IPS DF 6.9 (cell line): ENCODE measurements around the gene SLC7A6OS.

Source experiments
- DNase-seq: peaks from one replicate; pipeline ENCODE4 v3.0.0-alpha.2; 2013; ENCODE audit warnings: low read depth, low spot score
- H3K27ac ChIP-seq: one replicate; pipeline ENCODE4 v1.5.1; 2013; ENCODE audit warnings: low read length, control low read depth
- H3K27me3 ChIP-seq: 2 replicates; pipeline ENCODE4 v1.6.1; 2013; ENCODE audit warnings: mild to moderate bottlenecking, low read length; ENCODE audit not compliant: control insufficient read depth, insufficient read depth
- H3K36me3 ChIP-seq: 2 replicates; pipeline ENCODE4 v1.6.1; 2013; ENCODE audit warnings: low read length; ENCODE audit not compliant: control insufficient read depth, insufficient read depth
- H3K4me1 ChIP-seq: 2 replicates; pipeline ENCODE4 v1.6.1; 2013; ENCODE audit warnings: low read length; ENCODE audit not compliant: control insufficient read depth, insufficient read depth
- H3K4me3 ChIP-seq: 2 replicates; pipeline ENCODE4 v1.5.1; 2013; ENCODE audit warnings: mild to moderate bottlenecking, low read length
- H3K9me3 ChIP-seq: 2 replicates; pipeline ENCODE4 v1.6.1; 2013; ENCODE audit warnings: low read length, inconsistent platforms; ENCODE audit not compliant: control insufficient read depth, insufficient read depth
- WGBS: extraction: QIAGEN DNeasy Blood & Tissue Kit; methylation state at CpG from one replicate; pipeline ENCODE4 v1.1.7; 2013; ENCODE audit warnings: mixed read lengths, missing lambda C conversion rate; ENCODE audit not compliant: insufficient read length, insufficient coverage; 5-methylcytosine and 5-hydroxymethylcytosine counted together

Gene SLC7A6OS

GRCh38 chr16:68250951-68251350 lies 59.8 kb downstream of the SLC7A6OS start:
- Histone ChIP-seq H3K36me3 (no peaks in the 10 kb centered on the region), H3K4me1 (no peaks in the 10 kb centered on the region)

DNA sequence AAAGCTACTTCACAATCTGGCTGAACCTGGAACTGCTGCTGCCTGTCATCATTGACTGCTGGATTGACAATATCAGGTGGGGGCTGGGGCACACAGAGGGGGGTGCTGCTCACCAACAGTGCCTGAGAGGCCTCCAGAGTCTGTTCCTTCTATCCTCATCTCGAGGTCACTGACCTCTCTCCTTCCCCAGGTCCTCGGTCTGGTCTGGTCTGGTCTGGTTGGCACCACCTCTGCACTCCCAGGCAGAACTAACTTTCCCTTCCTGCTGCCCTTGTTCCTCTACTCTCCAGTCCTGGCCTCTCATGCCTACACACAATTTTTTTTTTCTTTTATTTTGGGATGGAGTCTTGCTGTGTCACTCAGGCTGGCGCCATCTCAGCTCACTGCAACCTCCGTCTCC lies 61.4 kb downstream of the SLC7A6OS start:
- no peaks in the 10 kb centered on the region for H3K9me3 ChIP-seq
- no peaks in the 10 kb centered on the region for H3K27me3 ChIP-seq
- no peaks in the 10 kb centered on the region for H3K36me3 ChIP-seq
- no CpG with 5 or more reads among the region's 4 CpGs for WGBS
- H3K4me1 ChIP-seq = no peaks in the 10 kb centered on the region
- H3K4me3 ChIP-seq = no peak overlapping the region
- no peak overlapping the region for H3K27ac ChIP-seq
- no peak for DNase-seq

More at GRCh38 chr16:68250951-68251350, 59.8 kb downstream of the SLC7A6OS start:
- H3K27ac ChIP-seq = no peak overlapping the region
- no peaks in the 10 kb centered on the region for H3K27me3 ChIP-seq
- no peaks in the 10 kb centered on the region for H3K9me3 ChIP-seq
- DNase-seq = no peak
- H3K4me3 ChIP-seq = no peak overlapping the region
- no CpG with 5 or more reads among the region's 6 CpGs for WGBS
